Measurements from ENCODE around the gene CYP51A1.
"Not testable (repeated sequence)": the region's sequence is repeated elsewhere in the genome, so short reads cannot be mapped to it uniquely, and the experiment has no call there.

- TF ChIP-seq CTCF (IDR thresholded peaks at IDR 0.05; ENCODE audit: low read depth, low read length, missing input control); ATF3 (IDR thresholded peaks at IDR 0.05); EGR1 (IDR thresholded peaks at IDR 0.05; ENCODE audit: low read depth in 2 of 2): not testable (repeated sequence)
These were observed 8.5 kb upstream of the CYP51A1 start for GRCh38 chr7:92142791-92143190.
